HG02759 (cell line): ENCODE measurements around the gene FOXF2.

Source experiments
- ATAC-seq: cut with Tn5 transposase; IDR thresholded peaks from one replicate; pipeline ENCODE4 v1.9.1; 2021; ENCODE audit warnings: mild to moderate bottlenecking, moderate library complexity; ENCODE audit not compliant: unreplicated experiment

The FOXF2 gene

DNA sequence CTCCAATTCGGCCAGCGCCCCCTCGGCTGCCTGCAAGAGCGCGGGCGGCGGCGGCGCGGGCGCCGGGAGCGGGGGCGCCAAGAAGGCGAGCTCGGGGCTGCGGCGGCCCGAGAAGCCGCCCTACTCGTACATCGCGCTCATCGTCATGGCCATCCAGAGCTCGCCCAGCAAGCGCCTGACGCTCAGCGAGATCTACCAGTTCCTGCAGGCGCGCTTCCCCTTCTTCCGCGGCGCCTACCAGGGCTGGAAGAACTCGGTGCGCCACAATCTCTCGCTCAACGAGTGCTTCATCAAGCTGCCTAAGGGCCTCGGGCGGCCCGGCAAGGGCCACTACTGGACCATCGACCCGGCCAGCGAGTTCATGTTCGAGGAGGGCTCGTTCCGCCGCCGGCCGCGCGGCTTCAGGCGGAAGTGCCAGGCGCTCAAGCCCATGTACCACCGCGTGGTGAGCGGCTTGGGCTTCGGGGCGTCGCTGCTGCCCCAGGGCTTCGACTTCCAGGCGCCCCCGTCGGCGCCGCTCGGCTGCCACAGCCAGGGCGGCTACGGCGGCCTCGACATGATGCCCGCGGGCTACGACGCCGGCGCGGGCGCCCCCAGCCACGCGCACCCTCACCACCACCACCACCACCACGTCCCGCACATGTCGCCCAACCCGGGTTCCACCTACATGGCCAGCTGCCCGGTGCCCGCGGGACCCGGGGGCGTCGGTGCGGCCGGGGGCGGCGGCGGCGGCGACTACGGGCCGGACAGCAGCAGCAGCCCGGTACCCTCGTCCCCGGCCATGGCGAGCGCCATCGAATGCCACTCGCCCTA, 963 bp downstream of the FOXF2 start:
- no peak for ATAC-seq

GRCh38 chr6:1390946-1391799, 1.8 kb downstream of the FOXF2 start:
- ATAC-seq = no peak

- no peak for ATAC-seq
These were observed 2.5 kb downstream of the FOXF2 start for GRCh38 chr6:1391800-1392309.

GRCh38 chr6:1392813-1393640, 3.7 kb downstream of the FOXF2 start:
- no peak for ATAC-seq

DNA sequence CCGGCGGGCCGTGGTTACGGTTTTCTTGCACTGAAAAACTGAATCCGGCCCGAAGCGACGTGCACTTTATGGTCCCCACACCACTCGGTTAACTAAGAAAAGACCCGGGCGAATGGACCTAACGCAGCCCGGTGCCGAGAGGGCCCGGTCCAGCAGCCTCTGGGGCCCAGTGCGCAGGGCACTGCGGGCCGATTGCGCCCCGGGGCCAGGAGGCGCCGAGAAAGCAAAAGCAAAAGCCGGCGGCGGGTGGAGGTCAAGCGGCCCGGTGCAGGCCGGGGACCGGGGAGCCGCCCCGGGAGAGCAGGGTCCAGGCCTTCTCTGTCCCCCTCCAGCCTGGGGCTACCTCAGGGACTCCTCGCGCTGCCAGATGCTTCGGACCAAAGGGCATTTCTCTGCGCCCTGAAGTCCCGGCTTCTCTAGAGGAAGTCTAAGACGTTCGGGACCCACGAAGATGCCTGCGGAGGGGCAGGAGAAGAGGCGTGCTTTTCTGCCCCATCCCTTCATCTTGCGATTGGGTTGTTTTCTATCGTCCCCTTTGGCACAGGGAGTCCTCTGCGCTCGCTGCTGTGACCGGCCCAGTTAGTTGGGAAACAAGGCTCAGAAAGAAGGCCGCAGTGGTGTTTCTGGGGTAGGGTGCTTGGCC, 4.4 kb downstream of the FOXF2 start:
- ATAC-seq = no peak

DNA sequence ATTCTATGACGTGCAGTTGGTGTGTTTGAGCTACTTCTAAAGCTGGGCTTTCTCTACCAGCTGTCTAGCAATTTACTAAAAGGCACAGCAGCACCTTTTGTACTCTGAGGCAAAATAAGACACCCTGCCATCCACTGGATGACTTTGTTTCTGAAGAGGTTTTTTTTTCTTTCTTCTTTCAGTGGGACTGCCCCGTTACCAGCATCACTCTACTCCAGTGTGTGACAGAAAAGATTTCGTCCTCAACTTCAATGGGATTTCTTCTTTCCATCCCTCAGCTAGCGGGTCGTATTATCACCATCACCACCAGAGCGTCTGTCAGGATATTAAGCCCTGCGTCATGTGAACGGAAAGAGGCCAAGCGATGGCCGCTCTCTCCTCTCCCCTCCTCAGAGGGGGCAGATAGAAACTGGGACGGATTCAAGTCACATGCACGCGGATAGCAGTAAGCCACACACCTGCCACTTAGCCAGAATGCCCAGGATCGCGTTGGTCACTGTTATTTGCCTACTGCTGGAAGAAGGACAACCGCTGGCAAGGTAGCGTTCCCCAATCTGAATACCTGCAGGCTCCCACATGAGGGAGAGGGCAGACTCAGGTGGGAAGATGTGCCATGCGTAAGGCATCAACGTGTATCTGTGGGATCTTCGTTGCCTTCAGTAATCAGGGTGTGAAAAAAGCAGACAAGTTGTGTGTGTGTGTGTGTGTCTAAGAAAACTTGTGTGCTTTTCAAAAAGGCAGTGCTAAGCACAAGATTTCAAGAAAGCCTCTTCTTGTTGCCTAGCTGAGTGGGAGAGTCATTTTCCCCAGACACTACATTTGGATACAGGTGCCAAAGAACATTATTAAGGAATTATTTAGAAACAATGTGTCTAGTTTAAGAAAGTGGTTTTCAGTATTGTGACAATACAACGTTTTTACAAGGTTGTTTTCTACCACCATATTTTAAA, 5.4 kb downstream of the FOXF2 start:
- ATAC-seq = no peak

GRCh38 chr6:1395506-1395905, 6.1 kb downstream of the FOXF2 start:
- ATAC-seq = no peak

GRCh38 chr6:1395941-1396908, 6.8 kb downstream of the FOXF2 start:
- ATAC-seq = no peak

- ATAC-seq = peak; percentile 72
These were observed 7.8 kb downstream of the FOXF2 start for GRCh38 chr6:1396952-1397868.

GRCh38 chr6:1399085-1399780, 9.9 kb downstream of the FOXF2 start:
- no peak for ATAC-seq

DNA sequence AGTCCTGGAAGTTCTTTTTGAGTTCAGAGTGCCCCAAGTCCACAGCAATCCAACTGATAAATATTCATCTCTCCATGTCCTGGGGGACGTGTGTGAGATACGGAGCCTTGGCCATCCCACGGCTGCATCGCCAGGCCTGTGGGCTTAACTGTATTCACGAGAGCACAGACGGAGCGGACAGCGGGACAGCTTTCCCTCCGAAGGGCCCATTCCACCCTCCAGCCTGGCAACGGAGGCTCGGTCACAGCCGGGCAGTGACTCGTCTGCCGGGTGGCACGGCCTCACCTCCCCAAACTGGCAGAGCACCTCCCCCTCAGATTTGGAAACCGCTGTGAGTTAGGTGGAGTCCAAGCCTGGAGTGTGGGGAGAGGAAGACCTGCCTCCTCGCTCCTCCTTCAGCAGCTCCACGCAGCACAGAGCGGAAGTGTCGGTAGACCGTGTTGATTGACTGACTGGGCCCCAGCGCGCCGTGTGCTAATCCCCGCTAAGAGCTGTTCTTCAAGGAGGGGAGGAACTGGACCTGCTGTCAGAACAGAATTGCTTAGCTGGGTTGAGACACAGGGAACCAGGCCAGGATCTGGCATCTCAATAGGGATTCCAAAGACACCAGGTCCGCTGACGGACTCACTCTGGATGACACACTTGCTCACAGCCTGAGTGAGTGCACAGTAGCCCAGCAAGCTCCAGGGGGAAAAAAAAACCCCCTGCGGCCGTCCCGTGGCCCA, 10.9 kb downstream of the FOXF2 start:
- no peak for ATAC-seq

- ATAC-seq = no peak
These were observed 13.0 kb downstream of the FOXF2 start for GRCh38 chr6:1402369-1402768.

- ATAC-seq = no peak
These were observed 13.5 kb downstream of the FOXF2 start for GRCh38 chr6:1402868-1403267.

GRCh38 chr6:1403851-1404712, 14.7 kb downstream of the FOXF2 start:
- ATAC-seq = no peak

- ATAC-seq = no peak
These were observed 15.3 kb downstream of the FOXF2 start for GRCh38 chr6:1404713-1405098.
